ENCODE data around the gene SCGN. TPM values are rescaled to one million over a fixed set of nuclear protein-coding genes. Genes with fewer than 3 reads are reported as not detected.

SCGN gene
- total and polyA plus RNA-seq, 9 of the 15 experiments (the other 6 are each of a cell fraction or from before 2014, with no cell fraction given): not detected

DNA sequence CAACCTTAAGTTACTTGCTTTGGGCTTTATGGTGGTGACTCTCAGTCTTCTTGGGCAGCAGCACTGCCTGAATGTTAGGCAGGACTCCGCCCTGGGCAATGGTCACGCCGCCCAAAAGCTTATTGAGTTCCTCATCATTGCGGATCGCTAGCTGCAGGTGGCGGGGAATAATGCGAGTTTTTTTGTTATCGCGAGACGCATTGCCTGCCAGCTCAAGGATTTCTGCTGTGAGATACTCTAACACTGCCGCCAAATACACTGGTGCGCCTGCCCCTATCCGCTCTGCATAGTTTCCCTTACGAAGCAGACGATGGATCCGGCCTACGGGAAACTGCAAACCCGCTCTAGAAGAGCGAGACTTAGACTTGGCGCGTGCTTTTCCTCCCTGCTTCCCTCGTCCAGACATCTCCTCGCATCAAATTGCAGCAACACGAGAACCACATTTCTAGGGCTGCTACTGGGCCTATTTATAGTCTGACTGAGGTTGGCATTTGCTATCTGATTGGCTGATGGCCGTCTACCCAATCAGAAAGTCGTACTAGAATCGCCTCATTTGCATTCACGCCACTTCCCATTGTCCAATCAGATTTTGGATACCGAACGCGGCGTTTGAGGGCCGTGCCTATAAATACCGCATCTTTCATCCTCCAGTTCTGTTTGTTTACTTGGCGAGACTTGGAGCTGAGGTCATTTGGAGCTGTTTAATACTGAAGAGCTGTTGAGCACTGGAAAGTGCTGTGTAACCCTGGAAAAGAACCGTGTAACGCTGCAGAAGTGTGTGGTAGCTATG, 74.3 kb downstream of the SCGN start (continued):
- TF ChIP-seq, protein P1, sequence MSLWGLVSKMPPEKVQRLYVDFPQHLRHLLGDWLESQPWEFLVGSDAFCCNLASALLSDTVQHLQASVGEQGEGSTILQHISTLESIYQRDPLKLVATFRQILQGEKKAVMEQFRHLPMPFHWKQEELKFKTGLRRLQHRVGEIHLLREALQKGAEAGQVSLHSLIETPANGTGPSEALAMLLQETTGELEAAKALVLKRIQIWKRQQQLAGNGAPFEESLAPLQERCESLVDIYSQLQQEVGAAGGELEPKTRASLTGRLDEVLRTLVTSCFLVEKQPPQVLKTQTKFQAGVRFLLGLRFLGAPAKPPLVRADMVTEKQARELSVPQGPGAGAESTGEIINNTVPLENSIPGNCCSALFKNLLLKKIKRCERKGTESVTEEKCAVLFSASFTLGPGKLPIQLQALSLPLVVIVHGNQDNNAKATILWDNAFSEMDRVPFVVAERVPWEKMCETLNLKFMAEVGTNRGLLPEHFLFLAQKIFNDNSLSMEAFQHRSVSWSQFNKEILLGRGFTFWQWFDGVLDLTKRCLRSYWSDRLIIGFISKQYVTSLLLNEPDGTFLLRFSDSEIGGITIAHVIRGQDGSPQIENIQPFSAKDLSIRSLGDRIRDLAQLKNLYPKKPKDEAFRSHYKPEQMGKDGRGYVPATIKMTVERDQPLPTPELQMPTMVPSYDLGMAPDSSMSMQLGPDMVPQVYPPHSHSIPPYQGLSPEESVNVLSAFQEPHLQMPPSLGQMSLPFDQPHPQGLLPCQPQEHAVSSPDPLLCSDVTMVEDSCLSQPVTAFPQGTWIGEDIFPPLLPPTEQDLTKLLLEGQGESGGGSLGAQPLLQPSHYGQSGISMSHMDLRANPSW (CRISPR knock-in tag; IDR thresholded peaks at IDR 0.05): no peak
- TF ChIP-seq SUPT5H (IDR thresholded peaks at IDR 0.05) (0 out of 2 replicates have a peak, but pooled peaks have one; percentile 28), HOXB6 (CRISPR knock-in tag; IDR thresholded peaks at IDR 0.05; ENCODE audit: borderline replicate concordance) (no peak), ZNF239 (CRISPR knock-in tag; IDR thresholded peaks at IDR 0.05) (no peak), EP400 (IDR thresholded peaks at IDR 0.05) (no peak), CHD2 (IDR thresholded peaks at IDR 0.05; ENCODE audit: low read depth, low read length) (peak; percentile 66), CREBBP (IDR thresholded peaks at IDR 0.05; ENCODE audit: low read depth, low read length) (no peak), ZC3H11A (IDR thresholded peaks at IDR 0.05; ENCODE audit: low read depth, low read length) (no peak), ZNF408 (CRISPR knock-in tag; IDR thresholded peaks at IDR 0.05; ENCODE audit: low read depth) (no peak), XRCC3 (IDR thresholded peaks at IDR 0.05) (no peak), POLR2G (IDR thresholded peaks at IDR 0.05; ENCODE audit: low read depth, low read length) (peak; percentile 56; the same call in 1 of the 2 replicates), MAFK (IDR thresholded peaks at IDR 0.05; ENCODE audit: low read length) (no peak), DPF2 (IDR thresholded peaks at IDR 0.05) (no peak), XRCC4 (IDR thresholded peaks at IDR 0.05; ENCODE audit: extremely low read depth, insufficient read depth, insufficient read length) (no peak), NFXL1 (CRISPR knock-in tag; IDR thresholded peaks at IDR 0.05) (no peak), YY1 (IDR thresholded peaks at IDR 0.05; ENCODE audit: borderline replicate concordance in 1 of 3, control insufficient read depth in 1 of 3, extremely low read depth in 1 of 3, insufficient read depth in 3 of 3, insufficient read length in 1 of 3, insufficient replicate concordance in 2 of 3, low read depth in 1 of 3, low read length in 2 of 3) (peak in 1 of 3 experiments; percentile 9), RBM25 (IDR thresholded peaks at IDR 0.05; ENCODE audit: low read depth, low read length, severe bottlenecking) (peak; percentile 21)
- TF ChIP-seq, protein P2, sequence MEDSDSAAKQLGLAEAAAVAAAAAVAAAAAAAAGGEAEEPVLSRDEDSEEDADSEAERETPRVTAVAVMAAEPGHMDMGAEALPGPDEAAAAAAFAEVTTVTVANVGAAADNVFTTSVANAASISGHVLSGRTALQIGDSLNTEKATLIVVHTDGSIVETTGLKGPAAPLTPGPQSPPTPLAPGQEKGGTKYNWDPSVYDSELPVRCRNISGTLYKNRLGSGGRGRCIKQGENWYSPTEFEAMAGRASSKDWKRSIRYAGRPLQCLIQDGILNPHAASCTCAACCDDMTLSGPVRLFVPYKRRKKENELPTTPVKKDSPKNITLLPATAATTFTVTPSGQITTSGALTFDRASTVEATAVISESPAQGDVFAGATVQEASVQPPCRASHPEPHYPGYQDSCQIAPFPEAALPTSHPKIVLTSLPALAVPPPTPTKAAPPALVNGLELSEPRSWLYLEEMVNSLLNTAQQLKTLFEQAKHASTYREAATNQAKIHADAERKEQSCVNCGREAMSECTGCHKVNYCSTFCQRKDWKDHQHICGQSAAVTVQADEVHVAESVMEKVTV (CRISPR knock-in tag; IDR thresholded peaks at IDR 0.05): no peak
- TF ChIP-seq, protein P3, sequence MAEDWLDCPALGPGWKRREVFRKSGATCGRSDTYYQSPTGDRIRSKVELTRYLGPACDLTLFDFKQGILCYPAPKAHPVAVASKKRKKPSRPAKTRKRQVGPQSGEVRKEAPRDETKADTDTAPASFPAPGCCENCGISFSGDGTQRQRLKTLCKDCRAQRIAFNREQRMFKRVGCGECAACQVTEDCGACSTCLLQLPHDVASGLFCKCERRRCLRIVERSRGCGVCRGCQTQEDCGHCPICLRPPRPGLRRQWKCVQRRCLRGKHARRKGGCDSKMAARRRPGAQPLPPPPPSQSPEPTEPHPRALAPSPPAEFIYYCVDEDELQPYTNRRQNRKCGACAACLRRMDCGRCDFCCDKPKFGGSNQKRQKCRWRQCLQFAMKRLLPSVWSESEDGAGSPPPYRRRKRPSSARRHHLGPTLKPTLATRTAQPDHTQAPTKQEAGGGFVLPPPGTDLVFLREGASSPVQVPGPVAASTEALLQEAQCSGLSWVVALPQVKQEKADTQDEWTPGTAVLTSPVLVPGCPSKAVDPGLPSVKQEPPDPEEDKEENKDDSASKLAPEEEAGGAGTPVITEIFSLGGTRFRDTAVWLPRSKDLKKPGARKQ (CRISPR knock-in tag; IDR thresholded peaks at IDR 0.05): no peak
- TF ChIP-seq, protein P4, sequence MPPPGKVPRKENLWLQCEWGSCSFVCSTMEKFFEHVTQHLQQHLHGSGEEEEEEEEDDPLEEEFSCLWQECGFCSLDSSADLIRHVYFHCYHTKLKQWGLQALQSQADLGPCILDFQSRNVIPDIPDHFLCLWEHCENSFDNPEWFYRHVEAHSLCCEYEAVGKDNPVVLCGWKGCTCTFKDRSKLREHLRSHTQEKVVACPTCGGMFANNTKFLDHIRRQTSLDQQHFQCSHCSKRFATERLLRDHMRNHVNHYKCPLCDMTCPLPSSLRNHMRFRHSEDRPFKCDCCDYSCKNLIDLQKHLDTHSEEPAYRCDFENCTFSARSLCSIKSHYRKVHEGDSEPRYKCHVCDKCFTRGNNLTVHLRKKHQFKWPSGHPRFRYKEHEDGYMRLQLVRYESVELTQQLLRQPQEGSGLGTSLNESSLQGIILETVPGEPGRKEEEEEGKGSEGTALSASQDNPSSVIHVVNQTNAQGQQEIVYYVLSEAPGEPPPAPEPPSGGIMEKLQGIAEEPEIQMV (tag; conservative IDR thresholded peaks at IDR 0.05; ENCODE audit: low read depth): no peak

Measured in K562 (cell line).